ENCODE measurements around the gene ATXN7L1. TPM values are rescaled to one million over a fixed set of nuclear protein-coding genes. Genes with fewer than 3 reads are reported as not detected.

The ATXN7L1 gene
- total RNA-seq, 1 experiment from 2014 or later: 14.6 TPM

GRCh38 chr7:105691680-105692564, 184.5 kb downstream of the ATXN7L1 start:
- no peaks in the 10 kb centered on the region for H3K27me3 ChIP-seq (ENCODE audit: insufficient read depth, low read depth)
- H3K4me3 ChIP-seq: peak overlapping the region; percentile 35; the same call in 1 of the 2 replicates
- TF ChIP-seq EZH2 (IDR thresholded peaks at IDR 0.05; ENCODE audit: low read depth): no peak
- TF ChIP-seq CTCF (conservative IDR thresholded peaks at IDR 0.05): no peak
- CTCF ChIA-PET: no interaction called here
- H3F3A ChIP-seq (ENCODE audit: insufficient read depth, low read depth): no peaks in the 10 kb centered on the region
- no peaks in the 10 kb centered on the region for H4K20me1 ChIP-seq (ENCODE audit: insufficient read depth)
- no peak overlapping the region for H2AFZ ChIP-seq
- H3K27ac ChIP-seq: no peak overlapping the region
- peaks cover 4% of the 10 kb centered on the region; the same call in 1 of the 2 replicates for H3K4me1 ChIP-seq (replicated peaks; ENCODE audit: insufficient read depth)
- H3K9me2 ChIP-seq (ENCODE audit: insufficient read depth): no peaks in the 10 kb centered on the region
- no peaks in the 10 kb centered on the region for H3K36me3 ChIP-seq (ENCODE audit: low read depth)
- H3K79me2 ChIP-seq (ENCODE audit: low read depth): no peaks in the 10 kb centered on the region
- POLR2A ChIA-PET (ENCODE audit: unreplicated experiment): no interaction called here
- BruUV-seq (replicated peaks): no TSS peak
- peak; percentile 69 to 81 for DNase-seq
- H3K4me2 ChIP-seq: peak overlapping the region; percentile 76
- intact Hi-C loops (cut with micrococcal nuclease; ENCODE audit: unreplicated experiment): loop anchor here (1.0 kb wide), 1 partner anchor 26 kb away; no protein-coding TSS in a partner anchor
- H3K9me3 ChIP-seq (ENCODE audit: insufficient read depth, low read depth): no peaks in the 10 kb centered on the region

GRCh38 chr7:105691082-105691679, 185.2 kb downstream of the ATXN7L1 start:
- Histone ChIP-seq H3K4me3 (peak overlapping the region; percentile 35; the same call in 1 of the 2 replicates), H3K4me2 (peak overlapping the region; percentile 76), H3K36me3 (ENCODE audit: low read depth) (no peaks in the 10 kb centered on the region), H3K79me2 (ENCODE audit: low read depth) (no peaks in the 10 kb centered on the region), H3K4me1 (replicated peaks; ENCODE audit: insufficient read depth) (peaks cover 4% of the 10 kb centered on the region; the same call in 1 of the 2 replicates), H3K9me2 (ENCODE audit: insufficient read depth) (no peaks in the 10 kb centered on the region), H2AFZ (no peak overlapping the region), H3F3A (ENCODE audit: insufficient read depth, low read depth) (no peaks in the 10 kb centered on the region), H4K20me1 (ENCODE audit: insufficient read depth) (no peaks in the 10 kb centered on the region), H3K9me3 (ENCODE audit: insufficient read depth, low read depth) (no peaks in the 10 kb centered on the region), H3K27ac (no peak overlapping the region), H3K27me3 (ENCODE audit: insufficient read depth, low read depth) (no peaks in the 10 kb centered on the region)
- POLR2A ChIA-PET (ENCODE audit: unreplicated experiment): no interaction called here
- no peak for DNase-seq
- CTCF ChIA-PET: no interaction called here
- no TSS peak for BruUV-seq (replicated peaks)
- TF ChIP-seq EZH2 (IDR thresholded peaks at IDR 0.05; ENCODE audit: low read depth) (no peak), CTCF (conservative IDR thresholded peaks at IDR 0.05) (no peak)
- intact Hi-C loops (cut with micrococcal nuclease; ENCODE audit: unreplicated experiment): loop anchor here (1.0 kb wide), 1 partner anchor 27 kb away; no protein-coding TSS in a partner anchor

- Histone ChIP-seq H3K9me2 (ENCODE audit: insufficient read depth) (no peaks in the 10 kb centered on the region), H3K4me3 (no peak overlapping the region), H3K4me2 (no peak overlapping the region), H3K4me1 (replicated peaks; ENCODE audit: insufficient read depth) (peaks cover 4% of the 10 kb centered on the region; the same call in 1 of the 2 replicates), H4K20me1 (ENCODE audit: insufficient read depth) (no peaks in the 10 kb centered on the region), H3K27me3 (ENCODE audit: insufficient read depth, low read depth) (no peaks in the 10 kb centered on the region), H3K79me2 (ENCODE audit: low read depth) (no peaks in the 10 kb centered on the region), H3K9me3 (ENCODE audit: insufficient read depth, low read depth) (no peaks in the 10 kb centered on the region), H3K36me3 (ENCODE audit: low read depth) (no peaks in the 10 kb centered on the region), H2AFZ (no peak overlapping the region), H3K27ac (no peak overlapping the region), H3F3A (ENCODE audit: insufficient read depth, low read depth) (no peaks in the 10 kb centered on the region)
- BruUV-seq (replicated peaks): no TSS peak
- TF ChIP-seq EZH2 (IDR thresholded peaks at IDR 0.05; ENCODE audit: low read depth) (no peak), CTCF (conservative IDR thresholded peaks at IDR 0.05) (no peak)
- intact Hi-C loops (cut with micrococcal nuclease; ENCODE audit: unreplicated experiment): no loop called here
- no peak for DNase-seq
- CTCF ChIA-PET: no interaction called here
- POLR2A ChIA-PET (ENCODE audit: unreplicated experiment): interaction anchor here (0.6 kb wide), 1 partner anchor 28 kb away, joined by 3 read pairs; no protein-coding TSS in a partner anchor
Observed at GRCh38 chr7:105690325-105690945, 186.0 kb downstream of the ATXN7L1 start.
